NT2/D1 (cell line): ENCODE measurements around the gene PSEN2.

Source experiments
- YY1 ChIP-seq: IDR thresholded peaks from 2 replicates; pipeline ENCODE4 v1.6.1; 2011; ENCODE audit not compliant: insufficient read length, insufficient read depth
- ZNF274 ChIP-seq: IDR thresholded peaks from 2 replicates; pipeline ENCODE4 v1.6.1; 2011; ENCODE audit warnings: mild to moderate bottlenecking, low read depth, low read length

DNA sequence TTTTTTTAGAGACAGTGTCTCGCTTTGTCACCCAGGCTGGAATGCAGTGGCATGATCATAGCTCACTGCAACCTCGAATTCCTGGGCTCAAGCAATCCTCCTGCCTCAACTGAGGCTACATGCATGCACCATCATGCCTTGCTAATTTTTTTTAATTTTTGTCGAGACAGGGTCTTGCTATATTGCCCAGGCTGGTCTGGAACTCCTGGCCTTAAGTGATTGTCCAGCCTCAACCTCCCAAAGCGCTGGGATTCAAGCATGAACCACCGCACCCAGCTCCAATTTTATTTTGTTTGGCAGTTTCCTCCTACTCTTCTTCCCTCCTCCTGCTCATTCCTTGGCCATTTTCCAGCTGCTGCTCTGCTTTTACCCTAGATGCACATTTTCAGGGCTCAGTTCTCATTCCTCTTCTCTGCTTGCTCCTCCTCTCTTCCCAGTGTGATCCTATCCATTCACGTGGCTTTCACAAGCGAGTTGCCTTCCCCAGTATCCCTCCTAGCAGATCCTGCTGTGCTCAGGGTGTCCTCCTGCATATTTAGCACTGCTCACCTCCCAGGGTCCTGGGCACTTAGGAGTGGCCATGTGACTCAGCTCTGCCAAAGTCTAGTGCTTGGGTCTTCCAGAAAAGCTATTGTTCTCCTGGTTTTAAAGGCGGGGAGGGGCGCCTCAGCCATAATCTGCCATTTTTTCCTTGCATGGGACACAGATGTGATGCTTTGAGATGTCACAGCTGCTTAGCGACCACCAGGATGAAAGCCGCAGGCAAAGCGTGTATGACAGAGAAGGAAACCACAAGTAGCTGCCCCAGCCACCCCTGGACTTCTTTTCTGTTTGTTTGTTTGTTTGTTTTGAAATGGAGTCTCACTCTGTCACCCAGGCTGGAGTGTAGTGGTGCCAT, 33.7 kb downstream of the PSEN2 start:
- TF ChIP-seq YY1: no peak
- TF ChIP-seq ZNF274: no peak
